ENCODE data around the gene JAZF1.

Gene JAZF1

DNA sequence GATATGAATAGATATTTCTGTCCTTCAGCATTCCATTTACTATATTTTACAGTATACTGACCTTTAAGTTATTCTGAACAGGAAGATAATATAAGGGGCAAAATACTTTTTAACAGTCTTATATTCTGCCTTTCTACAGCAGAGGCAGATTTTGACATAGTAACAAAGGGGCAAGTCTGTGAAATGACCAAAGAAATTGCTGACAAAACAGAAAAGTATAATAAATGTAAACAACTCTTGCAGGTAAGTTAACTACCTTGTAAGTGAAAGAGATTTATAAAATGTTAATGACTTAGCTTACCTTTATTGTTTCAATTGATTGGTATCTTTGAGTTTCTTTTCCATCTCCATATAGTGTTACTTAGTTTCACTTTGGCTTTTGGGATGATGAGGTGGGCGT, 384.6 kb downstream of the JAZF1 start:
- DNase-seq, result no peak

DNA sequence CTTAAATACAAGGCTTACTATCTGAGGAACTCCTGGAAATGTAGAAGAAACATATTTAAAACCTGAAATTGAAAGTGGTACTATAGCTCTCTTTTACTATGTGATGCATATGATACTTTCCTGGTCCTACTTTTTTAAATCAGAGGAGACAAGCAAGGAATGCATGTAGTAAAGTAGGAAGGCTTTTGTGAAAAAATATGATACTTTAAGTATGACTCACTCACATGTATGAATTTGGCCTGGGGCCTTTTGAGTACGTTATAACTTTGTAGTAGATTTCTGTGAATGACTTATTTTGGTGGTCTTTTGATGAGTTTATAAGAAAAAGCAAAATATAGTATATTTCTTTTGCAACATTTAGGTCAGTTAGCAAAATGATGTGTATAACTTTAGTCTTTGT, 386.8 kb downstream of the JAZF1 start:
- DNase-seq, result no peak

DNA sequence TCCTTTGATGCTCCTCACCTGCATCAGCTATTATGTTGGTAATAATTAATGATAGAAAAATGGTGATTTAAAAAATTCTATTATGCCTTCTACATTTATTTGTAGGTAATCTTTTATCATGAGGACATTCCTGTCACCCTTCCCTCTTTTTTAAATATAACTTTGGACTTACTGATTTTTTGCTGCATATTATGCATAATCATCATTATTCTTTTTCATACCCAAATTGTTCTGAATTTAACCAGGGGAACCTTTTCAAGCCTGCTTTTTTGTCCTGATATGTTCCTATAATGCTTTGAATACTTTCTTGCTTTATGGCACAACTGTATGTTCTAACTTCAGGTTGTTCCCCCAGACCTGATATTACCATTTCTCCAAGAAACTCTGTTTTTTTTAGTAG, 392.2 kb downstream of the JAZF1 start:
- DNase-seq, result no peak

DNA sequence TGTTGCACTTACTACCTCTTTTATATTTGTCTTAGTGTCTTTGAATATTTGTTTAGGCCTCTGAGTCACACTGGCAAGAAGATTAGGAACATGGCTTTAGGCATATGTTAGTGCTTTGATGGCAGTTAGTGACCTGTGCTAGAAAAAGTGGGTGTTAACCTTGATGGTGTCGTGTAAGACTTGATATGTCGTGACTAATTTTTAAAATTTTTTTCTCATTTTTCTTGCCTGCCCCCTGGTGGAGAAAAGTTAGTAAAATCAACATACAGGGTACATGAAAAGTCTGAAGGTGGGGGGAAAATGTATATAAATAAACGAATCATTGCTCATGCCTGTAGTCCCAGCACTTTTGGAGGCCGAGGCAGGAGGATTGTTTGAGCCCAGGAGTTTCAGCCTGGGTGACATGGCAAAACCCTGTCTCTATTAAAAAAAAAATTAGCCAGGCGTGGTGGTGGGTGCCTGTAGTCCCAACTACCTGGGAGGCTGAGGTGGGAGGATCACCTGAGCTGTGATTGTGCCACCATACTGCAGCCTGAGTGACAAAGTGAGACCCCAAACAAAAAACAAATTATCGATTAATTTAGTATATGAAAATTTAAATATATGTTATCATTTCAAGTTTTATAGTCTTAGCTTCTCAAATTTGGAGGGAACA, 396.1 kb downstream of the JAZF1 start:
- DNase-seq, result no peak

DNA sequence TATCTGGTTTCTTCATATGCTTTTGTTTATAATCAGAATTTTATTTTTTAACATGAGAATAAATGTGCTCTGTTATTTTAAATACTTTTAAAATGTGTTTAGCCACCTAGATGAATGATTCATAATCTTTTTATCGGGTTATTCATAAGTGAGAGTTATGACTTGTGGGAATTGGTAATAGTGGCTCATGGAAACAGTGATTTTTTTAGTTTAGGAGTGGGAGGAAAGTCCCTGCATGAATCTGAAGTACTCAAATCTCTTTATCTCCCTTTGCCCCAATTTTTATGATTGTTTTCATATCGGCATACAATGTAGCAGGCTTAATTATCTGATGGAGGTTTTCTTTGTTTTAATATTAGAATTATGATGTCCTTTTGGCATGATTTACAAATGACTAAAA, 397.7 kb downstream of the JAZF1 start:
- DNase-seq, result no peak

DNA sequence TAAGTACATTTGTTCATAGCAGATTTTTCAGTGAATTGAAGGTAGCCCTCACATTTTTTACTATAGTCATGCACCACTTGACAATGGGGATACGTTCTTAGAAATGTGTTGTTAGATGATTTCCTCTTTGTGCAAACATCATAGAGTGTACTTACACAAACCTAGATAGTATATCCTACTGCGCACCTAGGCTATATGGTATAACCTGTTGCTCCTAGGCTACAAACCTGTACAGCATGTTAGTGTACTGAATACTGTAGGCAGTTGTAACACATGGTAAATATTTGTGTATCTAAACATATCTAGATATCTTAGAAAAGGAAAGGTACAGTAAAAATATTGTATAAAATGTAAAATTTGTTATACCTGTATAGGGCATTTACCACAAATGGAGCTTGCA, 399.4 kb downstream of the JAZF1 start:
- no peak for DNase-seq
